Endometrial microvascular endothelial cells (primary cell): ENCODE results near the gene DYRK1A. TPM values are rescaled to one million over a fixed set of nuclear protein-coding genes. Genes with fewer than 3 reads are reported as not detected.
"Not testable (repeated sequence)": the region's sequence is repeated elsewhere in the genome, so short reads cannot be mapped to it uniquely, and the experiment has no call there.

Experiments
- in situ Hi-C: cut with HindIII; loops from 2 replicates; pipeline ENCODE4 v1.10.0; 2017; ENCODE audit warnings: low sequenced_read_pairs, low pct_unique_long_range_greater_than_20kb; ENCODE audit errors: inconsistent ontology term
- total RNA-seq: library from RNA; depleted of rRNA; stranded (reverse); fragments of >200 nt; gene quantifications from one replicate; pipeline ENCODE4 v1.2.3, GENCODE V29; 2015; ENCODE audit errors: inconsistent ontology term

Gene DYRK1A
- total RNA-seq, 1 donor from 2014 or later, result 36.7 TPM

DNA sequence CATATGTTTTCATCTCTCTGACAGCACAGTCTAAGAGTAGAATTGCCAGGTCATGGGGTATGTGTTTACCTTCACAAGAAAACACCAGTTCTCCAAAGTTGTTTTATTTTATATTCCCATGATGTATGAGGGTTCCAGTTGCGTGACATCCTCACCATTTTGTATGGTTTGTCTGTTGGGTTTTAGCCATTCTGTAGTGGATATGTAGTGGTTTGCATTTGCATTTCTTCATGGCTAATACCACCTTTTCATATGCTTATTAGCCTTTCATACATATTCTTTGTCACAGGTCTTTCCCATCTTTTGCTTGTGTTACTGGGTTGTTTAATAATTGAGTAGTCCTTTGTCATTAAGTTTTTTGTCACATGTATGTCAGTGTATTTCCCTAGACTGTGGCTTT, 132.1 kb downstream of the DYRK1A start:
- in situ Hi-C loops, result no loop called here

DNA sequence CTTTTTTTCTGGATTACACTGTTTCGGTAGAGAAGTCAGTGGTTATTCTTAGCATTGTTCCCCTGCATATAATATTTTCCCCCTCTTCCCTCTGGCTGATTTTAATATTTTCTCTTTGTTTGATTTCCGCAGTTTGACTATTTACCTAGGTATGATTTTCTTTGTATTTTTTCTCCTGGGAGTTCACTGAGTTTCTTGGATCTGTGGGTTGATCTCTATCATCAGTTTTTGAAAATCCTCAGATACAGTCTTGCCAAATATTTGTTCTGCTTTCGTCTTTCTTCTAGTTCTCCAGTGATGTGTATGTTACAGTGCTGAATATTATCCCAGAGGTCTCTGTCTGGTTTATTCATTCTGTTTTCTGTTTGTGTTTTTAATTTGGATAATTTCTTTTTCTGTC, 136.4 kb downstream of the DYRK1A start:
- in situ Hi-C loops, result no loop called here

DNA sequence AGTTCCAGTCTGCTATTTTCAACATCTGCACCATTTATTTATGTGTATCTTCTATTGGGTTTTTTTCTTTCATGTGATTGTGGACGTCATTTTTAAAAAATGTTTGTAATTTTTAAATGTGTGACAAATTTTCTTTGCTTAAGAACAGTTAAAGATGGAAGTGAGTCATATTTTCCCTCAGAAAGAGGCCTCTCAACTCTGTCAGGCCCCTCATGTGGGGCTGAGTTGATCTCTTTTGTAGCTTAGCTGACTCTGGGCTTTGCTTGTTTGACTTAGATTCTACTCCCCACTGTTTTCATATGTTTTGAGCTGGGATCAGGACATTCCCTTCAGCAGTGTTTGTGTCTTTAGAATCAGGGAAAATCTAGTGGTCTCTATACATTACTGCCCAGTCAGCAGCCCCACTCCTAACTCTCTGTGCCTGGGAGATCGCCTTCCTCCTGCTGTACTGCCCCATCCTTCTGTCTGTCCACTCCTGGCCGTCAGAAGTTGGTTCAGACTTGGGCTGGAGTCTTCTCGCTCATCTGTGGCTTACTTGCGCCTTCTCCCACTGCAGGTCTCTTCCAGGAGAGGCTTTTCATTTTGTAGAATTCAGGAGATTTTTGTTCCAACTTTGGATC, 137.4 kb downstream of the DYRK1A start:
- in situ Hi-C loops, result no loop called here

GRCh38 chr21:37505963-37506362, 139.4 kb downstream of the DYRK1A start:
- in situ Hi-C loops, result no loop called here

GRCh38 chr21:37507716-37508115, 141.1 kb downstream of the DYRK1A start:
- in situ Hi-C loops, result no loop called here

DNA sequence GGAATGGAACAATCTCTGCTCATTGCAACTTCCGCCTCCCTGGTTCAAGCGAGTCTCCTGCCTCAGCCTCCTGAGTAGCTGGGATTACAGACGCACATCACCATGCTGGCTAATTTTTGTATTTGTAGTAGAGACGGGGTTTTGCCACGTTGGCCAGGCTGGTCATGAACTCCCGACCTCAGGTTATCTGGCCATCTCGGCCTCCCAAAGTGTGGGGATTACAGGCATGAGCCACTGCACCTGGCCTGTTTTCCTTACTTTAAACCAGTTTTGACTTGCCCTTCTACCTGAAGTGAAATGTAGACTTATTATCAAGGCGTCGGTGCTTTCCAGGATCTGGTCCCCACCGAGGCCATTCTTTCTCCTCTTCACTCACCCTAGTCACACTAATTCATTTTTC, 141.8 kb downstream of the DYRK1A start:
- in situ Hi-C loops, result no loop called here

- in situ Hi-C loops, result no loop called here
Observed at GRCh38 chr21:37509802-37510393, 143.3 kb downstream of the DYRK1A start.

GRCh38 chr21:37511848-37512247, 145.3 kb downstream of the DYRK1A start:
- in situ Hi-C loops, result no loop called here

- in situ Hi-C loops, result no loop called here
Observed at GRCh38 chr21:37513383-37513782, 146.8 kb downstream of the DYRK1A start.

GRCh38 chr21:37514038-37514667, 147.6 kb downstream of the DYRK1A start:
- in situ Hi-C loops, result no loop called here

GRCh38 chr21:37516998-37517397, 150.4 kb downstream of the DYRK1A start:
- in situ Hi-C loops, result no loop called here

GRCh38 chr21:37520801-37521200, 154.2 kb downstream of the DYRK1A start:
- in situ Hi-C loops, result no loop called here

- in situ Hi-C loops, result no loop called here
Observed at GRCh38 chr21:37521658-37522057, 155.1 kb downstream of the DYRK1A start.

GRCh38 chr21:37522641-37523295, 156.2 kb downstream of the DYRK1A start:
- in situ Hi-C loops, result no loop called here

GRCh38 chr21:37524944-37525343, 158.4 kb downstream of the DYRK1A start:
- in situ Hi-C loops, result not testable (repeated sequence)

- in situ Hi-C loops, result no loop called here
Observed at GRCh38 chr21:37525810-37526209, 159.2 kb downstream of the DYRK1A start.

GRCh38 chr21:37527103-37527502, 160.5 kb downstream of the DYRK1A start:
- in situ Hi-C loops, result no loop called here

- in situ Hi-C loops, result no loop called here
Observed at GRCh38 chr21:37527716-37528115, 161.1 kb downstream of the DYRK1A start.

GRCh38 chr21:37528150-37528937, 161.8 kb downstream of the DYRK1A start:
- in situ Hi-C loops, result no loop called here
